ENCODE measurements around the gene CSRNP3. TPM values are rescaled to one million over a fixed set of nuclear protein-coding genes. Genes with fewer than 3 reads are reported as not detected.

CSRNP3 gene
- total and polyA plus RNA-seq, 2 donors from 2014 or later = 3.3 to 6.4 TPM

DNA sequence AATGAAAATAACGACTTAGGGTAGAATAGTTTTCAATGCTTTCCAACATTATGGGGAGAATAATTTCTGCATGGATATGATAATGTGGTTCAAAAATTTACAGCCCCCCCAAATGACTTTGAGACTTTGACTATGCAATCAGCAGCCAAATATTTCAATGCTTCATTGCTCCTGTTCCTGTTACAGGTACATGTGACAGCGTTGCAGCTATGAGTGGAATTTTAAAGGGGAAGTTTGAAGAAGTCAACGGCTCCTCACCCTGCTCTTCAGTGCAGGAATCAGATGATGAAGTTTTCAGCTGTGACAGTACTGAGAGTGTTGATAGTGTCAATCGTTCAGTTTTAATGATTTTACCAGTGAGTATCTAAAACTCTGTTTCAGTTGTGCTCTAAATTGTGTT, 25.1 kb downstream of the CSRNP3 start:
- no peak overlapping the region for H3K9ac ChIP-seq (ENCODE audit: low read length in 3 of 3)
- no peak overlapping the region for H3K27ac ChIP-seq (ENCODE audit: low read depth in 2 of 2, low read length in 2 of 2)
- intact Hi-C loops (cut with DNase I) = no loop called here
- peak overlapping the region in 1 of 3 donors; percentile 5 for H3K4me3 ChIP-seq (ENCODE audit: low read length in 3 of 3)
- H3K4me1 ChIP-seq (ENCODE audit: control insufficient read depth in 2 of 3, insufficient read depth in 2 of 3, low read depth in 1 of 3, low read length in 3 of 3) = peaks cover 0 to 16% (median 0%) of the 10 kb centered on the region in 3 donors
- no peak for FAIRE-seq
- no peaks in the 10 kb centered on the region for H3K27me3 ChIP-seq (ENCODE audit: control insufficient read depth, insufficient read depth, low read length)
- DNase-seq = no peak
- peaks cover 0 to 2% (median 0%) of the 10 kb centered on the region in 3 donors for H3K36me3 ChIP-seq (ENCODE audit: control insufficient read depth in 2 of 3, insufficient read depth in 3 of 3, low read length in 3 of 3)
- H3K9me3 ChIP-seq (ENCODE audit: control insufficient read depth in 2 of 3, insufficient read depth in 1 of 3, low read length in 3 of 3) = no peaks in the 10 kb centered on the region
- TF ChIP-seq, protein P1, sequence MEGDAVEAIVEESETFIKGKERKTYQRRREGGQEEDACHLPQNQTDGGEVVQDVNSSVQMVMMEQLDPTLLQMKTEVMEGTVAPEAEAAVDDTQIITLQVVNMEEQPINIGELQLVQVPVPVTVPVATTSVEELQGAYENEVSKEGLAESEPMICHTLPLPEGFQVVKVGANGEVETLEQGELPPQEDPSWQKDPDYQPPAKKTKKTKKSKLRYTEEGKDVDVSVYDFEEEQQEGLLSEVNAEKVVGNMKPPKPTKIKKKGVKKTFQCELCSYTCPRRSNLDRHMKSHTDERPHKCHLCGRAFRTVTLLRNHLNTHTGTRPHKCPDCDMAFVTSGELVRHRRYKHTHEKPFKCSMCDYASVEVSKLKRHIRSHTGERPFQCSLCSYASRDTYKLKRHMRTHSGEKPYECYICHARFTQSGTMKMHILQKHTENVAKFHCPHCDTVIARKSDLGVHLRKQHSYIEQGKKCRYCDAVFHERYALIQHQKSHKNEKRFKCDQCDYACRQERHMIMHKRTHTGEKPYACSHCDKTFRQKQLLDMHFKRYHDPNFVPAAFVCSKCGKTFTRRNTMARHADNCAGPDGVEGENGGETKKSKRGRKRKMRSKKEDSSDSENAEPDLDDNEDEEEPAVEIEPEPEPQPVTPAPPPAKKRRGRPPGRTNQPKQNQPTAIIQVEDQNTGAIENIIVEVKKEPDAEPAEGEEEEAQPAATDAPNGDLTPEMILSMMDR (IDR thresholded peaks at IDR 0.05; ENCODE audit: borderline replicate concordance, extremely low read depth, insufficient read depth) = no peak

DNA sequence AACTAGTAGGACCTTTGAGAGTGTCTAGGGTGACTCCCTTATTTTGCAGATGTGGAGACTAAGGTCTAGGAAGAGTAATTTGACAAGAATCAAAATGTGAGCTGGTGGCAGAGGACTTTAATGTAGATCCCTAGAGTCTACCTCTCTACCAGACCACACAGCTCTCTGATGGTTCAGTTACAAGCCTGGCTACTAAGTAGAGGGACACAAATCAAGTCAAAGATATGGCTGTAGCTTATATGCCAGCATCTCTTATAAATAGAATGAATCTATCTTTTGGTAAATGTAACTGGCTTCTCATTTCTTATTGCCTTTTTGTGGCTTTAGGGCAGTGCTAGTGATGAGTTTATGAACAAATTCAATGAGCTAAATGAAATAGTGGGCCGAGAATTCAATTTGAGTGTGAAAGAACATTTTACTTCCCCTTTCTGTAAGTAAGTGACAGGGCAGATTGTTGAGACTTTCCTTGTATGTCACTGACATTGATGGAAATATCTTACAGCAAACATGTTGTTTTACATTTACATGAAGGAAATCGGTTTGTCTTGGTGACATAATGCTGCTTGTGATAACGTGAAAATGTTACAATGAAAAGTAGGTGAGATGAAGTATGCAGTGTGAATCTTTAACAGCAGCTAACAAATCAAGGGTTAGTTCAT, 28.3 kb downstream of the CSRNP3 start:
- no peaks in the 10 kb centered on the region for H3K9me3 ChIP-seq (ENCODE audit: control insufficient read depth in 2 of 3, insufficient read depth in 1 of 3, low read length in 3 of 3)
- intact Hi-C loops (cut with DNase I) = no loop called here
- H3K9ac ChIP-seq (ENCODE audit: low read length in 3 of 3) = no peak overlapping the region
- DNase-seq (no peak), FAIRE-seq (no peak)
- H3K36me3 ChIP-seq (ENCODE audit: control insufficient read depth in 2 of 3, insufficient read depth in 3 of 3, low read length in 3 of 3) = peaks cover 0 to 2% (median 0%) of the 10 kb centered on the region in 3 donors
- no peak overlapping the region for H3K27ac ChIP-seq (ENCODE audit: low read depth in 2 of 2, low read length in 2 of 2)
- peaks cover 0 to 16% (median 0%) of the 10 kb centered on the region in 3 donors for H3K4me1 ChIP-seq (ENCODE audit: control insufficient read depth in 2 of 3, insufficient read depth in 2 of 3, low read depth in 1 of 3, low read length in 3 of 3)
- no peak overlapping the region for H3K4me3 ChIP-seq (ENCODE audit: low read length in 3 of 3)
- H3K27me3 ChIP-seq (ENCODE audit: control insufficient read depth, insufficient read depth, low read length) = no peaks in the 10 kb centered on the region
- TF ChIP-seq, protein P1 (IDR thresholded peaks at IDR 0.05; ENCODE audit: borderline replicate concordance, extremely low read depth, insufficient read depth) = no peak

DNA sequence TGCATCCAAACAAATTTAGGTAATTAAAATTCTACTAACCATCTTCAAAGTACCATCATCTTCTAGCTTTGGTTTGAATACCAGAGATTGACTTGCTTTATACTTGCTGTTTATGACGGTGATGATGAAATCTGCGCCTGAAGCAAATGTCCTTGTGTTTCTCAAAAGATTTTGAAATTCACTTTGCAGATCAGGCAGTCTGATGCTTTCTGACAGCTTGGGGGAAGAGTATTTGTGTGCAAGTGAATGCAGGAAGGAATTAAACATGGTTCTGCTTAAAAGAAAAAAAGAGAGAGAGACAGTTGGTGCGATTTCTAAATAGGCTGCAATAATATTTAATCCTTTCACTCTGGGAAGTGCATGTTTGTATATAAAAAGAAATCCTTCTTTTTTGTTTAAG, 29.6 kb downstream of the CSRNP3 start:
- FAIRE-seq (no peak), DNase-seq (no peak)
- H3K4me3 ChIP-seq (ENCODE audit: low read length in 3 of 3) = no peak overlapping the region
- no peaks in the 10 kb centered on the region for H3K9me3 ChIP-seq (ENCODE audit: control insufficient read depth in 2 of 3, insufficient read depth in 1 of 3, low read length in 3 of 3)
- H3K9ac ChIP-seq (ENCODE audit: low read length in 3 of 3) = no peak overlapping the region
- TF ChIP-seq, protein P1 (IDR thresholded peaks at IDR 0.05; ENCODE audit: borderline replicate concordance, extremely low read depth, insufficient read depth) = no peak
- peaks cover 0 to 2% (median 0%) of the 10 kb centered on the region in 3 donors for H3K36me3 ChIP-seq (ENCODE audit: control insufficient read depth in 2 of 3, insufficient read depth in 3 of 3, low read length in 3 of 3)
- peaks cover 0 to 9% (median 0%) of the 10 kb centered on the region in 3 donors for H3K4me1 ChIP-seq (ENCODE audit: control insufficient read depth in 2 of 3, insufficient read depth in 2 of 3, low read depth in 1 of 3, low read length in 3 of 3)
- no peak overlapping the region for H3K27ac ChIP-seq (ENCODE audit: low read depth in 2 of 2, low read length in 2 of 2)
- intact Hi-C loops (cut with DNase I) = no loop called here
- no peaks in the 10 kb centered on the region for H3K27me3 ChIP-seq (ENCODE audit: control insufficient read depth, insufficient read depth, low read length)
